Embryonic facial prominence (tissue), 1 donor: ENCODE results near the gene NDST3.
A peak's percentile ranks its signal among the peaks of the same experiment; 100 is the strongest.
"Not testable (repeated sequence)": the region's sequence is repeated elsewhere in the genome, so short reads cannot be mapped to it uniquely, and the experiment has no call there.

Source experiments
- DNase-seq: peaks from one replicate; pipeline ENCODE4 v3.0.0-alpha.2; 2016; ENCODE audit errors: extremely low spot score

The NDST3 gene

GRCh38 chr4:118177126-118177525, 142.8 kb downstream of the NDST3 start:
- DNase-seq: no peak

GRCh38 chr4:118180776-118181175, 146.5 kb downstream of the NDST3 start:
- no peak for DNase-seq

- no peak for DNase-seq
Measured at GRCh38 chr4:118190903-118191302, 156.6 kb downstream of the NDST3 start.

GRCh38 chr4:118193421-118193820, 159.1 kb downstream of the NDST3 start:
- DNase-seq: no peak

GRCh38 chr4:118206627-118207026, 172.3 kb downstream of the NDST3 start:
- no peak for DNase-seq

- DNase-seq: no peak
Measured at GRCh38 chr4:118213101-118213500, 178.8 kb downstream of the NDST3 start.

GRCh38 chr4:118215826-118216225, 181.5 kb downstream of the NDST3 start:
- DNase-seq: no peak

GRCh38 chr4:118221227-118221800, 187.0 kb downstream of the NDST3 start:
- DNase-seq: no peak

- DNase-seq: peak; percentile 47
Measured at GRCh38 chr4:118224243-118224829, 190.1 kb downstream of the NDST3 start.

- peak; percentile 18 for DNase-seq
Measured at GRCh38 chr4:118225511-118225910, 191.2 kb downstream of the NDST3 start.

- DNase-seq: no peak
Measured at GRCh38 chr4:118226311-118227010, 192.2 kb downstream of the NDST3 start.

GRCh38 chr4:118235566-118236120, 201.4 kb downstream of the NDST3 start:
- DNase-seq: no peak

- DNase-seq: no peak
Measured at GRCh38 chr4:118237531-118237930, 203.2 kb downstream of the NDST3 start.

GRCh38 chr4:118249890-118250289, 215.6 kb downstream of the NDST3 start:
- no peak for DNase-seq

GRCh38 chr4:118254368-118254767, 220.1 kb downstream of the NDST3 start:
- no peak for DNase-seq

GRCh38 chr4:118259111-118259510, 224.8 kb downstream of the NDST3 start:
- no peak for DNase-seq

GRCh38 chr4:118260309-118260708, 226.0 kb downstream of the NDST3 start:
- no peak for DNase-seq

- no peak for DNase-seq
Measured at GRCh38 chr4:118264096-118264495, 229.8 kb downstream of the NDST3 start.

GRCh38 chr4:118265312-118266144, 231.2 kb downstream of the NDST3 start:
- DNase-seq: no peak

- not testable (repeated sequence) for DNase-seq
Measured at GRCh38 chr4:118266145-118266496, 231.8 kb downstream of the NDST3 start.

GRCh38 chr4:118268780-118269179, 234.5 kb downstream of the NDST3 start:
- DNase-seq: no peak

GRCh38 chr4:118270492-118270891, 236.2 kb downstream of the NDST3 start:
- no peak for DNase-seq
